Stimulated activated CD4-positive, alpha-beta T cell treated with anti-CD3 and anti-CD28 coated beads, Interleukin-1b, Interleukin-23, amount 100 ng/mL, for 24 hours (primary cell): ENCODE results near the gene CAST.
"Not testable (repeated sequence)": the region's sequence is repeated elsewhere in the genome, so short reads cannot be mapped to it uniquely, and the experiment has no call there.

ENCODE experiments used
- DNase-seq, 4 experiments: peaks; one replicate each; pipeline ENCODE4 v3.0.0-alpha.2; 2020; ENCODE audit warnings: low read depth in 4 of 4, low spot score in 1 of 4

The CAST gene

DNA sequence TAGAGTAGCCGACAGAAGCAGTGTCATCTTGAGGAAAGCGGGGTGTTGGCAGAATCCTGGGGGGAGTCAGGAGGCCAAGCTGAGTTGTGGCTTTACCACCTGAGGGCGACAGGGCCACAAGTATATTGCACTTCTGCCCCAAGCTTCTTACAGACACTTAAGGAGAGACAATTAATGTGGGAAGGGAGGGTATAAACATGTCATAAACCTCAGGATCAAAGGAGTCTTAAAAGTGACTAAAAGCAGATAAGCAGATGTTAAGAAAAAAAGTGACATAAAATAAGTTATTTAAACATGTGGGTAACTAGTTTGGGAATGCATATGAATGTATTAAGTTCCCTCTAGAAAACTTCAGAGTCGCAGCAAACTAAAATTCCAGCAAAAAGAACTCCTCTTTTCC lies 81.6 kb downstream of the CAST start:
- no peak for DNase-seq

DNA sequence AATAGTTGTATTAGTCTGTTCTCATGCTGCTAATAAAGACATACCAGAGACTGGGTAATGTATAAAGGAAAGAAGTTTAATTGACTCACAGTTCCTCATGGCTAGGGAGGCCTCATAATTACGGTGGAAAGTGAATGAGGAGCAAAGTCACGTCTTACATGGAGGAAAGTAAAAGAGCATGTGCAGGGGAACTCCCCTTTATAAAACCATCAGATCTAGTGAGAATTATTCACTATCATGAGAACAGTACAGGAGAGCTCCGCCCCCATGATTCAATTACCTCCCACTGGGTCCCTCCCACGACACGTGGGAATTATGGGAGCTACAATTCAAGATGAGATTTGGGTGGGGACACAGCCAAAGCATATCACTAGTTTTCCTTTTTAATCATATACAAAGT lies 82.0 kb downstream of the CAST start:
- DNase-seq = not testable (repeated sequence)

DNA sequence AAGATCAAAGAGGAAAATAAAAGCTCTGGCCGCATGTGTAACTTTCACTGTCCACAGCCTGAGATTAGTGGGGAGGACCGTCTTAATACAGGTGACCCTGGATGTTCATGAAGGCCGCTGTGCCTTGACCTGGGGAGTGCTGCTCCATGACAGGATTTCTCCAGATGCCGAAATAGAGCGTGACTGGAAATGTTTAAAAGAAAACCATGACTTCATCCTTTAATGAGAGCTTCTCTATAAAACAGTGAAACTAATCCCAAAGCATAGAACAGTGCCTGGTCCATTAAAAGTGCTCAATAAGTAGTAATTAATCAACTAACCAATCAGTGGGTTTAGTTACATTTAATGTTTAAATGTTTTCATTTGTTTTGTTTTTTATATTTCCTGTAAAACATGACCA lies 82.8 kb downstream of the CAST start:
- no peak for DNase-seq

DNA sequence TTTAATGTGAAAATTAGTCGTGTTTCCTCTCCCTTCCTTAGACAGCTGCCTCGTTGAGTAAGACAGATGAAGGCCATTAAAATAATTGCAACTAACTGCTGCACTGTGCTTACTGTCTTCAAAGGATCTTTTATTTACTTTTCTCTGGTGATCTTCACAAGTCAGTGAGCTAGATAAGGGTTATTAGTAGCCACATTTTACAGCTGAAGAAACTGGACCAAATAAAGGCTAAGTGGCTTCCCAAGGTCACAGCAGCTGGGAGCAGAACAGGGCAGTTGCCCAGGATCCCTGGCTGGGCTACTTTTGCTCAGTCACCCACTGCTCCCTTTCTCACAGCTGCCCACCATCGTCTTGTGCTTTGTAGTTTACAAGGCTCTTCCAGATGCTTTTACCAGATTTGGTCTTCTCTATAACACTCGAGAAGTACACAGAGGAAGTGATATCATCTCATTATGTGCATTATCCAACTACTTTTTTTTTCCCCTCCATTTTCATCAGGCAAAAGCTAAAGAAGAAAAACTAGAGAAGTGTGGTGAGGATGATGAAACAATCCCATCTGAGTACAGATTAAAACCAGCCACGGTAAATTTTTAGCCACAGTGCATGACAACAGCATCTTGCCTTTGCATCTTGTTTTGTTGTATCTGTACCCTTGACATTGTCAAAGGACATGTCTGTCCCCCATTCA lies 83.8 kb downstream of the CAST start:
- no peak for DNase-seq

DNA sequence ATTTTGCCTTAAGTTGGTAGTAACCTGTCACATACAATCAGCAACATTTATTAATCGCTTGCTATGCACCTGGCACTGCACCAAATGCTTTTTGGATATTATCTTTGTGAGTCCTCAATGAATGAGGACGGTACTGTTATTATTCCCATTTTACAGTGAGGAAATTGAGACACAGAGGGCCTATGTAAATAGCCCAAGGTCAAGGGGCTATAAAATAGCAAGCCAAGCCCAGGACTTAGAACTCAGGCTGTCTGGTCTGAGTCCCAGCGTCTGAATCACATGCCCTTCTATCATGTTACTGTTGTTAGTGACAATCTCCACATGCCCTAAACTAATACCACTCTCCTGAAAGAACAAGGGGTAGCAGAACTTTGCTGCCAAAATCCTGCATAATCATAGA lies 85.5 kb downstream of the CAST start:
- DNase-seq = no peak

DNA sequence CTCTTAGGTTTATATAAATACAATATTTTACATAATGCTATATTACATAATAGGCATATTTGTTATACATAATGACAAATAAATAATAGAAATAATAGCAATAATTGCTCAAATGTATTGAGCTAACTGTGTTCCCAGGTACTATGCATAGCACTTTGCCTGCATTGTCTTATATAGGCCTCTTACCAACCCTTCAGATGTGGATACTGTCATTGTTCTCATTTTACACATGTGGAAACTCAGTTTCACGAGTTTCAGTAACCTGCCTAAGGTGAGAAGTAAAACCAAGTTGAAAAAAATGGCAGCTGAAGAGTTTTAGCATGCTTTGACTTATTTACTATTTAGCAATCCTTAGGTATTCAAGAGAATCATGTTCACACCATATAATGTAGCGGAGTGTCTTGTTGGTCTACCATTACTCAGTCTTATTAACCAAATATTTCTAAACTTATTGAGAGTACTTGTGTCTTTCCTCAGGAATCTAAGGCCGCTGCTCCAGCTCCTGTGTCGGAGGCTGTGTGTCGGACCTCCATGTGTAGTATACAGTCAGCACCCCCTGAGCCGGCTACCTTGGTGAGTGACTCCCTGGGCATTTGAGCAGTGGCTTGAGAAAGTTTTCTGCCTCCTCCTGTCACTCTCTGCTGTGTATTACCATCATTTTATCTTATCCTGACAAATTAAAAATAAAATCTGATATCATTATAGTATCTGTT lies 88.1 kb downstream of the CAST start:
- no peak for DNase-seq

DNA sequence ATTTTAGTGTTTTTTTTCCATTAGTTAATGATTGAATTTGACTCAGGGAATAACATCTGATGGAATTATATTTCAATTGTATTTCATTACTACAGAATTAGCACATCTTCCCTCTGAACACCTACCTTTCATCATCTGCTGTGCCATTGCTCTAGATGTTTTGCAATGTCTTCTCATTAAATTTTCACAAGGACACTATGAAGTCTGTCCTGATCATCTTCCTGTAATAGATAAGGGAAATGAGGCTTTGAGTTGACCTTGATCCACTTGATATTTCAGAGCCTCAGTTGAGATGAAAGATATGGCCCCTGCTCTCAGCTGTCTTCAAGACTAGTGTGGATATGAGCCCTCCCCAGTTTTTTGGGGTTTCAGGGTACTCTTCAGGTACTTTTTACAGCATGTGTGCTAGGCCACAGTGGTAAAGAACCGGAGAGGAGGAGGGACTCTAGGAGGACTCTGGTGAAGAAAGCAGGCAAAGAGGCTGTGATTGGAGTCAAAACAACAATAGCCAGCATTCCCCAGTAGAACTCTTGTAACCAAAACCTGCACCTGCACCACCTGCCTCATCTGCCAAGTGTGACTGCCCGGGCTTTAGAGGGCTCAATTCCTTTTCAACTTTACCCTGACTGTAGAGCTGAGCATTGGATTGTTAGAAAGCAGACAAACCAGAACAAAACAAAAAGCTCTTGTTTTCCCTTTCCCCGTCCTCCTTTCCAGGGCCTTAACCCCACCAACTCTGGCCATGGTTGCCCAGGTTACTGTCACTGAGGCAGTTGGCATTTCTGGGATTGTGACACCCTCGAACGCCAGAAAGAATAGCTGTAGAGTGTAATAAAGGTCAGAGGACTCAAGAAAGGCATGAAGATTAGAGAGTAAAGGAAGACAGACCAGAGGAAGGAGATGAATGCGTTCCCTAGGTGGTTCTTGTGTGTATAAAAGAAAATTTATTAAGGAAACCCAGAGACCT lies 89.3 kb downstream of the CAST start:
- DNase-seq = no peak

DNA sequence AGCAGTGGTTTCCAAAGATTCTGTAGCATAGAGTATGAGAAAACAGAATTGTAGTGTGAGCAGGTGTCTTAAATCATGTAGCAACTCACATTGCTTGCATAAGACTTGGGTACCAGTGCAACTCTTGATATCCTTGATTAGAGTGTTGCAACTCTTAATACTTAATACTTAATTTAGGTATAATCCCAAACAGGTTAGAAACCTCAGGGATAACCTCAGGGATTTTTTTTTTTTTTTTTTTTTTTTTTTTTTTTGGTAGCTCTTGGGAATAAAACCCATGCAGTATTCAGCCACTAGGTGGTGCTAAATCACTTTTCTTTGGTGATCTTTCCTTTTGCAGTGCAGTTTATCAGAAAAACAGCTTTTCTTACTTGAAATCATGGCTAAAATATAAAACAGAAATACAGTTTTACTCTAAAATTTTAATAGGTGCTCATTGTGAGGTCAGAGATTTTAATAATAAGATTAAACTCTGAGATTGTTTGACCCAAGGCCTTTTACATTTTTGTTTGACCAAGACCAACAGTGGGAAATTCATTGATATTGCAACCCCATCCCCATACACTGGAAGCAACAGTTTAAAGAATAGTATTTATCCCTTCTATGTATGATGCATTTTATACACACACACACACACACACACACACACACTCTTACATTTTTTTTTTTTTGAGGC lies 90.3 kb downstream of the CAST start:
- DNase-seq = peak in 2 of 4 experiments; percentile 16 to 21

DNA sequence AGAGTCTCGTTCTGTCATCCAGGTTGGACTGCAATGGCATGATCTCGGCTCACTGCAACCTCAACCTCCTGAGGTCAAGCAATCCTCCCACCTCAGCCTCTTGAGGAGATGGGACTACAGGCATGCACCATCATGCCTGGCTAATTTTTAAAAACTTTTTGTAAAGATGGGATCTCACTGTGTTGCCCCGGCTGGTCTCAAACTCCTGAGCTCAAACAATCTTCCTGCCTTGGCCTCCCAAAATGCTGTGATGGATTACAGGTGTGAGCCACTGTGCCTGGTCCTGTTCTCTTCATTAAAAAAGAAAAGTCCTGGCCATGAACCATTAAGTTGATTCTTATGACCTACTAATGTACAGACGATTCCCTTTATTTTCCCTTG lies 90.8 kb downstream of the CAST start:
- no peak for DNase-seq

DNA sequence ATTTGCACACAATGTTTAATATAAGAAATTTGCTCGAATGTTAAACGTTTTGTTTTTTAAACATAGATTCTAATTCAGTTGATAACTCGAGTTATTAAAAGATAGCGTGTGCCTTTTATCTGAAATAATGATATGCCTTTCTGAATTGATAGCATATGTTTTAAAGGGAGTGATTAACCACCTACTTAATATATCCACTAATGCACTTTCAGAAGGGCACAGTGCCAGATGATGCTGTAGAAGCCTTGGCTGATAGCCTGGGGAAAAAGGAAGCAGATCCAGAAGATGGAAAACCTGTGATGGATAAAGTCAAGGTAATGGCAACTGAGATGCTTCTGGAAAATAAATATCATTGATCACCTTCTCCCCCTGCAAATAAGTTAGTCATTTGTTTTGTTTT lies 91.7 kb downstream of the CAST start:
- DNase-seq = no peak

DNA sequence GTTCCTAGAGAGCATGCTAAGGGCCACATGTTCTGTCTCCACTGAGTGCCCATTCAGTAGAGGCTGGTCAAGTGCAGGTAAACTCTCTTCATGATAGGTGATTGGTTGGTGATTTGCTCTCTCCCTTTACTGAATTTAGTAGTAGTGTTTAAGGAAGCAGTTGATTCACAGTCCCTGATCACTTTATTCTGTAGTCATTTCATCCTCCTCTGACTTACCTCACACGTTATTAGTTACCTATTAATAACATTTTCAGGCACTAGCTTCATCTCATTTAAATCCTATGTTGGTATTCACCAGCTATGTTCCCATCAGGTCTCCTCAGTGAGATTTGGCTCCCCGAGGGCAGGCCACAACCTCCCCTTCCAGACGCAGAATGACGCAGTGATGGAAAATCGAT lies 93.7 kb downstream of the CAST start:
- no peak for DNase-seq

DNA sequence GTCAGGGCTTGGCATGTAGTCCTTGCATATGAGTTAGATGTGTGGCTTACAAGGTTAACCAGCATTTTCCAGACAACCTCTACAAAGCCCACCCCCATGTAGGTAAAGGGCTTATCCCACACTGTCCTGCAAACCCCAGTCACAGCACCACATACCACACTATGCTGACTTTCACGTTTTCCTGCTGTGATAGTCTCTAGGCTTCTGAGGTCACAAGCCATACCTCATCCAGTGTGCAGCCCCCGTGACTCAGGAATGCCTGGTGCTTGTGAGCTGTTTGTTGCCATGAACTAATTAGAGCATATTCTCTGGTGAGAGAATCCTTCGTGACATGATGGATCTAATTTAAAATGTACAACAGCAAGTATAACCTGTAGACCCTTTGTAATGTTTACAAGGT lies 94.8 kb downstream of the CAST start:
- no peak for DNase-seq

DNA sequence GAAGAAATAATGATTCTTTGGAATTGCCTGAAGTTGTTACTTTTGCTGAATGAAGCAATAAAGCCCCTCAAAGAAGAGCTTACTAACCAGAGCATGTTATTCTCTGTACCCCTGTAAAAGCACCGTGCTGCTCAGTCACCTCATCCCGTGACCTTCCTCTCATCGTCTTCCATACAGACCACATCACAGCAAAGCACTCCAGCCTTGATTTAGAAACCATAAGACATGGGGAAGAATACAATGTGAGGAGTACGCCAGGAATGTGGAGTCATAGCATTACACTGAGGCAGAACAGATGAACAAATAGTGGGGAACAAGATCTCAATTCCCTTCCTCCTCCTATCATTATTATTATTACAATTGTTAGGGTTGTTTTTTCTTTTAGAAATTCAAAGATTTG lies 96.4 kb downstream of the CAST start:
- DNase-seq = no peak

DNA sequence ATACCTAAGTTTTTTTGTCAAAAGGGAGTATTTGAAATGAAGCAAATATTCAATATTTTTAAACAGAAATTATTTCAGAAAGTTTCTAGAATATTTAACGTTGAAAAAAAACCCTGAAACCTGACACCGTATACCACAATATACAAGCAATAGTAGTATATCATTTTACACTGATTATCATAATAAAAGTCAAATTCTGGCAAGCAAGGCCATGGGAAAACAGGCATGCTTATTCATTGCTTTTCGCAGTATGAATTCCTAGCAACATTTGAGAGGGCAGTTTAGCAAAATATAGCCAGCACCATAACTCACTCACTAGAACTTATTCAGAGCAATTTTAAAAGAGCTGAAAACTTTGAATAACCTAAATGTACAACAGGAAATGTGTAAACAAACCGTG lies 99.4 kb downstream of the CAST start:
- DNase-seq = no peak

DNA sequence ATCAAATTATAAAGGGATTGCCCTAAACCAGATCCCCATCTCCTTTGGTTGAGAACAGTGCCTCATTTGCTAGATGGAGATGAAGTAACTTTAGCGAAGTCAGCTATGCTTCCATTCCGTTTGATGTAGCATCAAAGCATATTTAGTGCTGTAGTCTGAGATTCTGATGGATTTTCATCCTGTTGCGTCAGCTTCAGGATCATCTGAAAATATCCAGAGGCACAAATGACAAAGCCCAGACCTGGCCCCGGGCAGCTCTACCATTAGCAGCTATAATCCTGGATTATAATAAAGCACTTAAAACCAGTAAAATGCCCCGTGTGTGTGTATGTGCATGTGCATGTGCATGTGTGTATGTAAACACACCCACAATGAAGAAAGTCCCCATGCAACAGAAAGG lies 100.8 kb downstream of the CAST start:
- no peak for DNase-seq

DNA sequence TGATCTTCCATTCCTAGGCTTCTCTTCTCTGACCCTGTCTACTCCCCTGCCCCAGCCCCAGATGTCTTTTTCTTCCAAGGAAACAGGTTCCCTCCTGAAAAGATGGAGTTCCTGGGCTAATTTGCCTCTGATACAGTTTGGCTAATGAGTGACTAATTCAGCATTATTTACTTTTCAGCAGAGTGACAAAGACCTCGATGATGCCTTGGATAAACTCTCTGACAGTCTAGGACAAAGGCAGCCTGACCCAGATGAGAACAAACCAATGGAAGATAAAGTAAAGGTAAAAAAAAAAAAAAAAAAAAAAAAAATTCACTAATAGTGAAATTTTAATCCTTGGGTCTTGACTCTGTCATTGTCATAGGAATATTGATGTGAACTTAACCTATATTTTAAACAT lies 102.9 kb downstream of the CAST start:
- no peak for DNase-seq

DNA sequence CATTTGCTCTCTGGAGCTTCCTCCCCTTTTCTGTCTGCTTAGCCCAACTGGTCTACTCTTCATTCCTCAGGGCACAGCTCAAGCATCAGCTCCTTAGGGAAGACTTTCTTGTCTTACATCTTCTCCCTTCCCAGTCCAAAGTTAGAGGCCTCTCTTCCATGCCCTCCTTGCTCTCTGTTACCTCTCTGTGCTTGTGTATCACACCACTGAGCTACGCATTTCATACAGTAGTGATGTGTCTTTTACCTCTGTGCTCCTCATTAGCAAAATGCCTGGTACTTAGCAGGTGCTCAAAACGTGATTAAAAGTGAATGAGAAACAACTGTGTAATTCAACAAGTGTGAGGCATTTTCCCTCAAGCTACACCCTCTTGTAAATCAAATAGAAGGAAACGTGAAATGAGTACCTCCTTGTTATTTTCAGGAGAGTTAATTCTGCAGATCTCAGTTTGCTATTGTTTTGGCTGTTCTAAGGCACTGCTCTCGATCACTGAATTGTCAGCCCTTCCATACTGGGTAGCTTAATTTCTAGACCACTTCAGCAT lies 106.6 kb downstream of the CAST start:
- no peak for DNase-seq

DNA sequence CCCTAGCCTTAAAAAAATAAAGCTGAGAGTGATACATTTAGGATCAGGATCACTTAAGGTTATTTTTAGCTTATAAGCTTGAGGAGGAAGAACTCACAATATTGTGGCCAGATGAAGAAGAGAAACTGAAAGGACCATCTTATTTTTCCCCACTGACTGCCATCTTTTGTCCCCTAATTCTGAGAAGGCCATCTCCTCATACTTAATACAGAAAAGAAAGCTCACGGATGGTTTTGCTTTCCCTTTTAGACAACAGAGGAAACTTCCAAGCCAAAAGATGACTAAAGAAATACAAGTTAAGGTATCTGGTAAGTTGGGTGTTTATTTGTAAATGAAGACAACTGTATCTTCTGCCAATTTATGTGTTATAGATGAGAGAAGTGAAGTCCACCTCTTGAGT lies 109.2 kb downstream of the CAST start:
- DNase-seq = no peak

DNA sequence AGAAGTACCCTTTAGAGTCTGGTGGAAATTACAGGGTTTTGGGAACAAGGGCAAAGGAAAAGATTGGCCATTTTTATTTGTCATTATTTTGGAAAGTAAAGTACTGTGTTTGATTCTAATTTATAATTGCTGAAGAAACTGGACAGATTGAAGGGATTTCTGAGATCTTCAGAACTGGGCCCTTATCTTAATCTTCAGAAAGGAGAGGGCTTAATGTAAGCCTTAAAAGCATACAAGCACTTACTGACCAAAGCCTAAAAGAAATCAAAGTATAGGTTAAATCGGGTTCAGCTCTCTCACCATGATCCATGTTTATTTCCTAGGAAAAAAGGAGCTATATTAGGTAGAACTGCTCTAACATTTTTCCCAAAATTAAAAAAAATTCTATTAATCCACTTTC lies 109.9 kb downstream of the CAST start:
- DNase-seq = no peak

DNA sequence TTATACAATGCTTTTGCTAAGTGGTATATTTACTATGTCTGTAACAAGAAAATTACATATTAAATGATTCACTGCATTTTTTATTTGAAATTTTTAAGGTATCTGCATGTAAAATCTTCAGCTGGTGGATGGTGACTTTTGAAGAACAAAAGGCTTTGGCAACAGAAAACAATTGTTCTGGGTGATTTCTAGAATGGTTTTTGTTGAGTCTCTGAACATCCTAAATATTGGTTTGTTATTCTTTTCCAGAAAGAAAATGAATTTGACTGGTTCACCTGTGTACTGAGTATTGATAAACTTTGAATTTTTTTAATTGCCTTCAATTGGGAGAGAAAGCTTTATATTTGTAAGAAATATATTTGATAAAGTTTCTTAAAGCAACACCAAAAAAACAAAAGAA lies 110.4 kb downstream of the CAST start:
- no peak for DNase-seq

DNA sequence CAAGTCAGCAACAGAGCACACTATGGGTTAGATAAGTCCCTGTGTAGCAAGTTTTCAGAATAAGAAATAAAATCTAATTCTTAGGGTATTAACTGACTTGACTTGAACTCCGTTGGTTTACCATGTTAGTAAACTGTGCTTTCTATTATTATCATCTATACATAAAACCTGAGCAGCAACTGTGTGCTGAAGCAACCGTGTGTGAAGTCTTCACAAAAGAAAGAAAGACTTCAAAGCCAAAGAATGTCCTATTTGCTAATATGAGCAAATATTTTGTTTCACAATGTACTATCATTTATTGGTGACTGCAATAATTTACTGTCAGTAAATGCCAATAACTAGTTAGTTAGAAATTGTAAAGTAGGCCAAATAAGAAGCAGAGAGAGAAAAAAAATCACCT lies 112.9 kb downstream of the CAST start:
- no peak for DNase-seq
